WTC11 (cell line): Measurements from ENCODE around the gene LRRC14B. TPM values are rescaled to one million over a fixed set of nuclear protein-coding genes. Genes with fewer than 3 reads are reported as not detected.

Experiments used
- ATAC-seq: fragments of 200-7000 bp; cut with Tn5 transposase; 2 replicates; pipeline ENCODE4 v1.10.0; 2021; ENCODE audit warnings: mild to moderate bottlenecking, moderate library complexity
- CTCF ChIA-PET: fragments of 300-600 bp; sonication (Branson Sonifier 250); formaldehyde crosslinking; loops from one replicate; lab custom pipeline; 2021; ENCODE audit warnings: antibody characterized with exemption; lab: Charles Lee
- POLR2A ChIA-PET: fragments of 350-600 bp; sonication (Branson Sonifier 250); formaldehyde crosslinking; loops from one replicate; lab custom pipeline; 2021; ENCODE audit warnings: antibody characterized with exemption; lab: Charles Lee
- DNase-seq: peaks from one replicate; pipeline ENCODE4 v3.0.0; 2021; ENCODE audit warnings: low spot score
- H3K27ac Mint-ChIP-seq: 2 replicates; pipeline ENCODE4 v1.8.0; 2021; ENCODE audit warnings: mixed read lengths
- H3K27me3 Mint-ChIP-seq: 2 replicates; pipeline ENCODE4 v1.8.0; 2021; ENCODE audit warnings: low read depth, mild to moderate bottlenecking, moderate library complexity, mixed read lengths
- H3K36me3 Mint-ChIP-seq: 2 replicates; pipeline ENCODE4 v1.8.0; 2021; ENCODE audit warnings: mixed read lengths
- H3K4me1 Mint-ChIP-seq: 2 replicates; pipeline ENCODE4 v1.8.0; 2022; ENCODE audit warnings: mixed read lengths
- H3K4me3 Mint-ChIP-seq: 2 replicates; pipeline ENCODE4 v1.8.0; 2021; ENCODE audit warnings: mild to moderate bottlenecking, moderate library complexity, mixed read lengths
- H3K9me3 Mint-ChIP-seq: 2 replicates; pipeline ENCODE4 v1.8.0; 2021; ENCODE audit warnings: mixed read lengths
- ATF1 ChIP-seq: sonication (generic); formaldehyde crosslinking; IDR thresholded peaks from 2 replicates; pipeline ENCODE4 v1.8.1; 2023; ENCODE audit warnings: mild to moderate bottlenecking, moderate library complexity, missing genetic modification reagents
- CBFB ChIP-seq: sonication (generic); formaldehyde crosslinking; IDR thresholded peaks from 2 replicates; pipeline ENCODE4 v1.8.1; 2022; ENCODE audit warnings: mild to moderate bottlenecking, low read depth, missing genetic modification reagents
- CREB1 ChIP-seq: sonication (generic); formaldehyde crosslinking; IDR thresholded peaks from 2 replicates; pipeline ENCODE4 v1.8.0; 2023; ENCODE audit warnings: mild to moderate bottlenecking, missing genetic modification reagents
- ELF4 ChIP-seq: sonication (generic); formaldehyde crosslinking; IDR thresholded peaks from 2 replicates; pipeline ENCODE4 v1.8.1; 2022; ENCODE audit warnings: low read depth, mild to moderate bottlenecking, moderate library complexity, missing genetic modification reagents
- EMX1 ChIP-seq: fragments of 250-450 bp; sonication (Bioruptor Pico); IDR thresholded peaks from 2 replicates; pipeline ENCODE4 v1.8.0; 2021; ENCODE audit warnings: mild to moderate bottlenecking
- FOXK1 ChIP-seq: sonication (generic); formaldehyde crosslinking; IDR thresholded peaks from 2 replicates; pipeline ENCODE4 v1.8.0; 2022; ENCODE audit warnings: mild to moderate bottlenecking, moderate library complexity, missing genetic modification reagents
- FOXP1 ChIP-seq: sonication (generic); formaldehyde crosslinking; IDR thresholded peaks from 2 replicates; pipeline ENCODE4 v1.8.0; 2022; ENCODE audit warnings: missing genetic modification reagents, mild to moderate bottlenecking, moderate library complexity, borderline replicate concordance
- HMGA2 ChIP-seq: fragments of 250-450 bp; sonication (Bioruptor Pico); IDR thresholded peaks from 2 replicates; pipeline ENCODE4 v1.4.0; 2021; ENCODE audit warnings: mild to moderate bottlenecking, moderate library complexity
- NFATC4 ChIP-seq: fragments of 250-450 bp; sonication (Bioruptor Pico); IDR thresholded peaks from 2 replicates; pipeline ENCODE4 v1.9.0; 2021; ENCODE audit warnings: mild to moderate bottlenecking
- OVOL2 ChIP-seq: fragments of 250-450 bp; sonication (Bioruptor Pico); IDR thresholded peaks from 2 replicates; pipeline ENCODE4 v1.9.0; 2021; ENCODE audit warnings: mild to moderate bottlenecking, borderline replicate concordance
- PRRX2 ChIP-seq: fragments of 250-450 bp; sonication (Bioruptor Pico); IDR thresholded peaks from 2 replicates; pipeline ENCODE4 v1.8.0; 2021; ENCODE audit warnings: mild to moderate bottlenecking
- TP53 ChIP-seq: sonication (generic); formaldehyde crosslinking; IDR thresholded peaks from 2 replicates; pipeline ENCODE4 v1.8.1; 2023; ENCODE audit warnings: mild to moderate bottlenecking, missing genetic modification reagents
- ZNF416 ChIP-seq: fragments of 250-450 bp; sonication (Bioruptor Pico); IDR thresholded peaks from 2 replicates; pipeline ENCODE4 v1.9.0; 2021; ENCODE audit warnings: mild to moderate bottlenecking, inconsistent platforms
- total RNA-seq: library from RNA; stranded (reverse); gene quantifications from 3 replicates; pipeline ENCODE4 v1.2.3, GENCODE V29; 2021
- TF ChIP-seq, protein P1 (sequence below): sonication (generic); formaldehyde crosslinking; IDR thresholded peaks from 2 replicates; pipeline ENCODE4 v1.8.1; 2023; ENCODE audit warnings: mild to moderate bottlenecking, missing genetic modification reagents, moderate library complexity
- TF ChIP-seq, protein P2 (sequence below): sonication (generic); formaldehyde crosslinking; IDR thresholded peaks from 2 replicates; pipeline ENCODE4 v1.8.0; 2022; ENCODE audit warnings: mild to moderate bottlenecking, missing genetic modification reagents
- TF ChIP-seq, protein P3 (sequence below): sonication (generic); formaldehyde crosslinking; IDR thresholded peaks from 2 replicates; pipeline ENCODE4 v1.8.1; 2022; ENCODE audit warnings: mild to moderate bottlenecking, missing genetic modification reagents, moderate library complexity, borderline replicate concordance
- TF ChIP-seq, protein P4 (sequence below): fragments of 250-450 bp; sonication (Bioruptor Pico); conservative IDR thresholded peaks from 2 replicates; pipeline ENCODE4 v1.9.0; 2021; ENCODE audit warnings: mild to moderate bottlenecking
- TF ChIP-seq, protein P5 (sequence below): fragments of 250-450 bp; sonication (Bioruptor Pico); IDR thresholded peaks from 2 replicates; pipeline ENCODE4 v1.8.0; 2021; ENCODE audit warnings: mild to moderate bottlenecking
- TF ChIP-seq, protein P6 (sequence below): sonication (generic); formaldehyde crosslinking; IDR thresholded peaks from 2 replicates; pipeline ENCODE4 v1.8.1; 2022; ENCODE audit warnings: mild to moderate bottlenecking, moderate library complexity, missing genetic modification reagents

LRRC14B gene
- total RNA-seq, 1 experiment from 2014 or later, result not detected

DNA sequence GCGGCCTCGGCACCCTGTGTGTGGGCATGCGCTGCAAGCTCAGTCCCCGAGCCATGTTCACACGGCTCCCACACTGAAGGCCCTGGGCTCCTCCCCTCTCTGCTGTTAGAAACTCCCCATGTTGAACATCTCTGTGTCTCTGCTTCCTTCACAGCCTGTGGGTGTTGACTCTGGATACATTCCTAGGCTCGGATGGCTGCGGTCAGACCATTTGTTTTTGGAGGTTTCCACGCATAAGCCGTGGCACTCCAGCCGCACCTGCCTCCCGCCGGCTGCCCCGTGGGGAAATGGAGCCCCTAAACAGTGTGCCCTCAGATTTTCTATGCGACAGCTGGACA, 31.2 kb upstream of the LRRC14B start:
- peaks cover 58% of the 10 kb centered on the region for H3K36me3 Mint-ChIP-seq
- peaks cover 13% of the 10 kb centered on the region for H3K4me1 Mint-ChIP-seq
- DNase-seq, result no peak
- H3K27ac Mint-ChIP-seq, result peak overlapping the region; percentile 90; the same call in 1 of the 2 replicates
- ChIA-PET POLR2A (no interaction called here), CTCF (no interaction called here)
- H3K9me3 Mint-ChIP-seq, result peaks cover 12% of the 10 kb centered on the region
- H3K4me3 Mint-ChIP-seq, result no peak overlapping the region
- H3K27me3 Mint-ChIP-seq, result no peaks in the 10 kb centered on the region
- no peak for TF ChIP-seq TP53 (CRISPR knock-in tag)
- TF ChIP-seq CBFB (CRISPR knock-in tag), result no peak
- no peak for TF ChIP-seq EMX1 (CRISPR knock-in tag)
- no peak for TF ChIP-seq FOXP1
- no peak for TF ChIP-seq FOXK1 (CRISPR knock-in tag)
- no peak for TF ChIP-seq NFATC4 (CRISPR knock-in tag)
- TF ChIP-seq ELF4 (CRISPR knock-in tag), result no peak
- TF ChIP-seq ATF1, result no peak
- TF ChIP-seq ZNF416 (CRISPR knock-in tag), result no peak
- no peak for TF ChIP-seq CREB1 (CRISPR knock-in tag)
- TF ChIP-seq, all 79 proteins: peak for 0
- no peak for ATAC-seq

DNA sequence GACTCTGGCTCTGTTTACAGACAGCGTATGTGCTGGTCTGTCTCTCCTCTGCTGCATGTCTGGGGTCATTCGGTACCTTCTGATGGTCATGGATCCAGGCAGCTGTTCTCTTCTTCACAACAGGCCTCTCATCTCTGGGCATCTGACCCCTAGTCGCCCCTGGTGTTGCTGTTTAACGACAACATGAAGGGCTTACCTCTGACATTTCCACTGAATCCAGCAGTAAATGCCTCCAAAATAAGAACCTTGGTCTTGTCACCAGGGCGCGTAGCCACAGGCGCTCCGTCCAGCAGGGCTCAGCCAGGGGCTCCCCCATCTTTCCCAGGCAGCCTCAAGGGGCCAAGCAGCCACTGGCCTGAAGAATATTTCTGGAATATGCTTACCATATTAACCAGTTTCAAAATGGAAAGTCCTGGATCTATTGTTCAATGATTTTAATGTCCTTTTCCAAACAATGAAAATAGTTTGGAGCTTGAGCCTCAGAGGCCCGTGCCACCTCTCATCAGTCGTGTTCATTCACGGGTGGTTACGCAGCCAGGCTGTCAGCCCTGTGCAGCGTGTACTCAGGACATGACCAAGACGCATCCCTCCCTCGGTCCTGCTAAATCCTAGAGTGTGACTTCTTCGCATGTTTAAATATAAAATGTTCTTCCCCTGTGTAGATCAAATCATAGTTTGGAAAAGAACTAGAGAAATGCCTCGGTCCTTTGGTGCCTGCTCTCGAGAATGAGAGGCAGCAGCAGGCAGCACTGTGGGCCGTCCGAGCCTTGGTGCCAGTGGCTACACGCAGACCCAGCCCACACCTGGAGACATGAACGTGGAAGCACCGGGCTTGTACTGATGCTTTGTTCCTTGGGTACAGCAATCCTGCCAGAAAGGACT, 30.1 kb upstream of the LRRC14B start:
- TF ChIP-seq HMGA2 (CRISPR knock-in tag), result no peak
- no peak for TF ChIP-seq TP53 (CRISPR knock-in tag)
- TF ChIP-seq, protein P1, sequence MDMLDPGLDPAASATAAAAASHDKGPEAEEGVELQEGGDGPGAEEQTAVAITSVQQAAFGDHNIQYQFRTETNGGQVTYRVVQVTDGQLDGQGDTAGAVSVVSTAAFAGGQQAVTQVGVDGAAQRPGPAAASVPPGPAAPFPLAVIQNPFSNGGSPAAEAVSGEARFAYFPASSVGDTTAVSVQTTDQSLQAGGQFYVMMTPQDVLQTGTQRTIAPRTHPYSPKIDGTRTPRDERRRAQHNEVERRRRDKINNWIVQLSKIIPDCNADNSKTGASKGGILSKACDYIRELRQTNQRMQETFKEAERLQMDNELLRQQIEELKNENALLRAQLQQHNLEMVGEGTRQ (CRISPR knock-in tag), result no peak
- TF ChIP-seq, all 79 proteins: peak for 0
- ChIA-PET CTCF (no interaction called here), POLR2A (no interaction called here)
- Mint-ChIP-seq H3K27me3 (no peaks in the 10 kb centered on the region), H3K4me3 (no peak overlapping the region), H3K9me3 (peaks cover 12% of the 10 kb centered on the region), H3K27ac (peak overlapping the region; percentile 80; the same call in 1 of the 2 replicates), H3K36me3 (peaks cover 47% of the 10 kb centered on the region), H3K4me1 (peaks cover 13% of the 10 kb centered on the region)
- no peak for ATAC-seq
- DNase-seq, result peak; percentile 3

DNA sequence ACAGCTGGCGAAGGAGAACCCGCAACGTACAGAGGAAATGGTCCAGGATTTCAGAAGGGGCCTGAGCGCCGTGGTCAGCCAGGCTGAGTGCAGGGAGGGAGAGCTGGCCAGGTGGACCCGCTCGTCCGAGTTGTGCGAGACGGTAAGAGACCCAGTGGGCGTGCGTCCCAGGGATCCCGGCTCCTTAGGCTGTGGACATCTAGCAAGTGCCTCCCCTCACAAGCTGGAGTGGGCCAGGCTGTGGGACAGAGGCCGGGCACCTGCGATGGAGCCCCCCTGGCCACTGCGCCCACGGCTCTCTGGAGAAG, 29.5 kb upstream of the LRRC14B start:
- H3K9me3 Mint-ChIP-seq, result peaks cover 12% of the 10 kb centered on the region
- POLR2A ChIA-PET, result interaction anchor here (0.5 kb wide), 1 partner anchor 71 kb away, joined by 3 read pairs; no protein-coding TSS in a partner anchor
- ATAC-seq (no peak), DNase-seq (peak; percentile 7)
- peaks cover 13% of the 10 kb centered on the region for H3K4me1 Mint-ChIP-seq
- no peaks in the 10 kb centered on the region for H3K27me3 Mint-ChIP-seq
- CTCF ChIA-PET, result no interaction called here
- H3K4me3 Mint-ChIP-seq, result no peak overlapping the region
- H3K27ac Mint-ChIP-seq, result peak overlapping the region; percentile 79; the same call in 1 of the 2 replicates
- TF ChIP-seq, protein P2, sequence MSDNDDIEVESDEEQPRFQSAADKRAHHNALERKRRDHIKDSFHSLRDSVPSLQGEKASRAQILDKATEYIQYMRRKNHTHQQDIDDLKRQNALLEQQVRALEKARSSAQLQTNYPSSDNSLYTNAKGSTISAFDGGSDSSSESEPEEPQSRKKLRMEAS (CRISPR knock-in tag), result no peak
- TF ChIP-seq, protein P3, sequence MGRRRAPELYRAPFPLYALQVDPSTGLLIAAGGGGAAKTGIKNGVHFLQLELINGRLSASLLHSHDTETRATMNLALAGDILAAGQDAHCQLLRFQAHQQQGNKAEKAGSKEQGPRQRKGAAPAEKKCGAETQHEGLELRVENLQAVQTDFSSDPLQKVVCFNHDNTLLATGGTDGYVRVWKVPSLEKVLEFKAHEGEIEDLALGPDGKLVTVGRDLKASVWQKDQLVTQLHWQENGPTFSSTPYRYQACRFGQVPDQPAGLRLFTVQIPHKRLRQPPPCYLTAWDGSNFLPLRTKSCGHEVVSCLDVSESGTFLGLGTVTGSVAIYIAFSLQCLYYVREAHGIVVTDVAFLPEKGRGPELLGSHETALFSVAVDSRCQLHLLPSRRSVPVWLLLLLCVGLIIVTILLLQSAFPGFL, result no peak
- no peak for TF ChIP-seq OVOL2 (CRISPR knock-in tag)
- TF ChIP-seq, protein P4, sequence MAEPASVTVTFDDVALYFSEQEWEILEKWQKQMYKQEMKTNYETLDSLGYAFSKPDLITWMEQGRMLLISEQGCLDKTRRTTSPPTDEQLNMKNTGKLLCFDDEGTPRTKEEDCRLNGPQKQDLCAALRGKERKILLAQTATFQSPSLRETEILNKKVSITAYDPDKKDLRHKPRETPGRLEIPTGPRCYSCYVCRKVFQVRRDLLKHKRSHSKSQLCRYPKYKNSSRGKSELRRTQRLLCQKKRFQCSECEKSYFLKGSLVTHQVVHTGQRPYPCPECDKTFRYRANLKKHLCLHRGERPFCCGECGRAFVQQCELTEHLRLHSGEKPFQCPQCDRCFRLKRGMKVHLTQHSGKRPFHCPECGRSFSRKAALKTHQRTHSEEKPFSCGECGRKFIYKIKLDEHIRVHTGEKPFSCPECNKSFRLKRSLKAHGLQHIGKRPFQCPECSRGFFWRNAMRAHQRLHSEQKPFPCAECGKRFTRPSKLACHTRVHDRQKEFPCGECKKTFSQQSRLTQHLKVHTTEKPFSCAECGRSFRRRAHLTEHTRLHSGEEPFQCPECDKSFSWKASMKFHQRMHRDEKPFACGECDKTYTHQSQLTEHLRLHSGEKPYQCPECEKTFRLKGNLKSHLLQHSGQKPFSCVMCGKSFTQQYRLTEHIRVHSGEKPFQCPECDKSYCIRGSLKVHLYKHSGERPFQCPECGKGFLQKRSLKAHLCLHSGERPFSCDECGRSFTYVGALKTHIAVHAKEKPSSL, result no peak
- TF ChIP-seq TP53 (CRISPR knock-in tag), result no peak
- no peak for TF ChIP-seq ZNF416 (CRISPR knock-in tag)
- no peak for TF ChIP-seq PRRX2 (CRISPR knock-in tag)
- TF ChIP-seq, protein P5, sequence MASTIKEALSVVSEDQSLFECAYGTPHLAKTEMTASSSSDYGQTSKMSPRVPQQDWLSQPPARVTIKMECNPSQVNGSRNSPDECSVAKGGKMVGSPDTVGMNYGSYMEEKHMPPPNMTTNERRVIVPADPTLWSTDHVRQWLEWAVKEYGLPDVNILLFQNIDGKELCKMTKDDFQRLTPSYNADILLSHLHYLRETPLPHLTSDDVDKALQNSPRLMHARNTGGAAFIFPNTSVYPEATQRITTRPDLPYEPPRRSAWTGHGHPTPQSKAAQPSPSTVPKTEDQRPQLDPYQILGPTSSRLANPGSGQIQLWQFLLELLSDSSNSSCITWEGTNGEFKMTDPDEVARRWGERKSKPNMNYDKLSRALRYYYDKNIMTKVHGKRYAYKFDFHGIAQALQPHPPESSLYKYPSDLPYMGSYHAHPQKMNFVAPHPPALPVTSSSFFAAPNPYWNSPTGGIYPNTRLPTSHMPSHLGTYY (CRISPR knock-in tag), result no peak
- TF ChIP-seq, protein P6, sequence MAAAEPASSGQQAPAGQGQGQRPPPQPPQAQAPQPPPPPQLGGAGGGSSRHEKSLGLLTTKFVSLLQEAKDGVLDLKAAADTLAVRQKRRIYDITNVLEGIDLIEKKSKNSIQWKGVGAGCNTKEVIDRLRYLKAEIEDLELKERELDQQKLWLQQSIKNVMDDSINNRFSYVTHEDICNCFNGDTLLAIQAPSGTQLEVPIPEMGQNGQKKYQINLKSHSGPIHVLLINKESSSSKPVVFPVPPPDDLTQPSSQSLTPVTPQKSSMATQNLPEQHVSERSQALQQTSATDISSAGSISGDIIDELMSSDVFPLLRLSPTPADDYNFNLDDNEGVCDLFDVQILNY (CRISPR knock-in tag), result no peak
- H3K36me3 Mint-ChIP-seq, result peaks cover 45% of the 10 kb centered on the region
